Activated CD8-positive, alpha-beta T cell treated with anti-CD3 and anti-CD28 coated beads for 36 hours (primary cell): Measurements from ENCODE around the gene CFAP20. TPM values are rescaled to one million over a fixed set of nuclear protein-coding genes. Genes with fewer than 3 reads are reported as not detected.

ENCODE experiments used
- ATAC-seq: fragments of 200-7000 bp; cut with Tn5 transposase; one replicate; pipeline ENCODE4 v1.10.0; 2021; ENCODE audit warnings: mild to moderate bottlenecking, moderate library complexity
- CTCF ChIA-PET: fragments of 350-600 bp; sonication (Branson Sonifier 250); formaldehyde crosslinking; loops from one replicate; lab custom pipeline; 2021; ENCODE audit warnings: antibody characterized with exemption; lab: Charles Lee
- POLR2A ChIA-PET: fragments of 350-600 bp; sonication (Branson Sonifier 250); formaldehyde crosslinking; loops from one replicate; lab custom pipeline; 2021; ENCODE audit warnings: antibody characterized with exemption; lab: Charles Lee
- DNase-seq: peaks from one replicate; pipeline ENCODE4 v3.0.0-alpha.2; 2020
- H3K27ac Mint-ChIP-seq: one replicate; pipeline ENCODE4 v1.8.0; 2021; ENCODE audit warnings: mild to moderate bottlenecking, mixed read lengths
- H3K27me3 Mint-ChIP-seq: one replicate; pipeline ENCODE4 v1.8.0; 2021; ENCODE audit warnings: mixed read lengths
- H3K36me3 Mint-ChIP-seq: one replicate; pipeline ENCODE4 v1.8.0; 2021; ENCODE audit warnings: low read depth, mixed read lengths
- H3K4me1 Mint-ChIP-seq: one replicate; pipeline ENCODE4 v1.8.0; 2021; ENCODE audit warnings: low read depth, mixed read lengths
- H3K4me3 Mint-ChIP-seq: one replicate; pipeline ENCODE4 v1.8.0; 2021; ENCODE audit warnings: mild to moderate bottlenecking, moderate library complexity, mixed read lengths
- H3K9me3 Mint-ChIP-seq: one replicate; pipeline ENCODE4 v1.8.0; 2021; ENCODE audit warnings: mixed read lengths
- intact Hi-C: fragments of 100-400 bp; cut with micrococcal nuclease; formaldehyde crosslinking; loops from one replicate; pipeline ENCODE4 v1.10.0; 2022
- total RNA-seq, 2 experiments: library from RNA; stranded (reverse); gene quantifications; one replicate each; pipeline ENCODE4 v1.2.3, GENCODE V29; 2021
- TF ChIP-seq, protein P1 (sequence below): fragments of 200-600 bp; IDR thresholded peaks from one replicate; pipeline ENCODE4 v1.8.0; 2022; ENCODE audit warnings: antibody characterized with exemption, mild to moderate bottlenecking

The CFAP20 gene
- total RNA-seq, 2 experiments from 2014 or later: 36.5 to 40.4 TPM

DNA sequence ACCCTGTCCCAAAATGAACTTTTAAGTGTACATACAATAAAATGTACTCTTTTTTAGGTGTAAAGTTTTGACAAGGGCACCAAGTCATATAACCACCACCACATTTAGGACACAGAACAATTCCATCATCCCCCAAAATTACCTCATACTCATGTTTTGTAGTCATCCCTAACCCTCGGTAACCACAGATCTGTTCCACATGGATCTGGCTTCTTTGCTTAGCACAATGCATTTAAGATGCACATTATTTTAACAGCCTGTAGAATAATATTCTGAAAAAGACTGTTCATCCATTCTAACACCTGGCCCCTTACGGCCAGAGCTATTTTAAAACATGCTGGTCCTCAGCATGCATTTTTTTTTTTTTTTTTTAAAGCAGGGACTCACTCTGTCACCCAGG, 25.2 kb upstream of the CFAP20 start:
- TF ChIP-seq, protein P1, sequence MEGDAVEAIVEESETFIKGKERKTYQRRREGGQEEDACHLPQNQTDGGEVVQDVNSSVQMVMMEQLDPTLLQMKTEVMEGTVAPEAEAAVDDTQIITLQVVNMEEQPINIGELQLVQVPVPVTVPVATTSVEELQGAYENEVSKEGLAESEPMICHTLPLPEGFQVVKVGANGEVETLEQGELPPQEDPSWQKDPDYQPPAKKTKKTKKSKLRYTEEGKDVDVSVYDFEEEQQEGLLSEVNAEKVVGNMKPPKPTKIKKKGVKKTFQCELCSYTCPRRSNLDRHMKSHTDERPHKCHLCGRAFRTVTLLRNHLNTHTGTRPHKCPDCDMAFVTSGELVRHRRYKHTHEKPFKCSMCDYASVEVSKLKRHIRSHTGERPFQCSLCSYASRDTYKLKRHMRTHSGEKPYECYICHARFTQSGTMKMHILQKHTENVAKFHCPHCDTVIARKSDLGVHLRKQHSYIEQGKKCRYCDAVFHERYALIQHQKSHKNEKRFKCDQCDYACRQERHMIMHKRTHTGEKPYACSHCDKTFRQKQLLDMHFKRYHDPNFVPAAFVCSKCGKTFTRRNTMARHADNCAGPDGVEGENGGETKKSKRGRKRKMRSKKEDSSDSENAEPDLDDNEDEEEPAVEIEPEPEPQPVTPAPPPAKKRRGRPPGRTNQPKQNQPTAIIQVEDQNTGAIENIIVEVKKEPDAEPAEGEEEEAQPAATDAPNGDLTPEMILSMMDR: no peak
- peaks cover 8% of the 10 kb centered on the region for H3K36me3 Mint-ChIP-seq
- DNase-seq (no peak), ATAC-seq (no peak)
- no peaks in the 10 kb centered on the region for H3K27me3 Mint-ChIP-seq
- H3K4me1 Mint-ChIP-seq: peaks cover 5% of the 10 kb centered on the region
- CTCF ChIA-PET: no interaction called here
- POLR2A ChIA-PET: no interaction called here
- H3K9me3 Mint-ChIP-seq: no peaks in the 10 kb centered on the region
- intact Hi-C loops: no loop called here
- no peak overlapping the region for H3K27ac Mint-ChIP-seq
- H3K4me3 Mint-ChIP-seq: no peak overlapping the region

DNA sequence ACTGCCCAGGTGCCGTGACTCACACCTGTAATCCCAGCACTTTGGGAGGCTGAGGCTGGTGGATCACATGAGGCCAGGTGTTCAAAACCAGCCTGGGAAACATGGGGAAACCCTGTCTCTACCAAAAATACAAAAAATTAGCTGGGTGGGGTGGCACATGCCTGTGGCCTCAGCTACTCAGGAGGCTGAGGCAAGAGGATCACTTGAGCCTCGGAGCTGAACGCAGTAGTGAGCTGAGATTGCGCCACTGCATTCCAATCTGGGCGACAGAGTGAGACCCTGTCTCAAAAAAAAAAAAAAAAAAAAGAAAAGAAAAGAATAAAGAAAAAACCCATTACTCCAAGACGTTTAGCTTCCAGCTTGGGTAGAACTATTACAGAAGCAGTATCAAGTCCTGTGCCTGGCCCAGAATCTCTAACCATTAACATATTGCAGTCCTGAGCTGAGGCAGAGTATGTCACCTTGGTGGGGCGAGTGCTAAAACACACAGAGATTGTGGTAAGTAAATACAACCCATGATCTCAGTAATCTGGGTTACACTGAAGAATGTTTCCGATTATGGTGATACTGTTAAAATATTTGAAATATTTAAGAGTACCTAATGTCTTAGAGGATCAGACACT, 23.2 kb upstream of the CFAP20 start:
- no peak for DNase-seq
- H3K9me3 Mint-ChIP-seq: no peaks in the 10 kb centered on the region
- intact Hi-C loops: no loop called here
- peaks cover 5% of the 10 kb centered on the region for H3K4me1 Mint-ChIP-seq
- ChIA-PET POLR2A (no interaction called here), CTCF (interaction anchor here (1.6 kb wide), 1 partner anchor 55 kb away, joined by 4 read pairs; no protein-coding TSS in a partner anchor)
- H3K27me3 Mint-ChIP-seq: no peaks in the 10 kb centered on the region
- H3K36me3 Mint-ChIP-seq: peaks cover 1% of the 10 kb centered on the region
- TF ChIP-seq, protein P1: no peak
- no peak overlapping the region for H3K4me3 Mint-ChIP-seq
- ATAC-seq: no peak
- no peak overlapping the region for H3K27ac Mint-ChIP-seq

DNA sequence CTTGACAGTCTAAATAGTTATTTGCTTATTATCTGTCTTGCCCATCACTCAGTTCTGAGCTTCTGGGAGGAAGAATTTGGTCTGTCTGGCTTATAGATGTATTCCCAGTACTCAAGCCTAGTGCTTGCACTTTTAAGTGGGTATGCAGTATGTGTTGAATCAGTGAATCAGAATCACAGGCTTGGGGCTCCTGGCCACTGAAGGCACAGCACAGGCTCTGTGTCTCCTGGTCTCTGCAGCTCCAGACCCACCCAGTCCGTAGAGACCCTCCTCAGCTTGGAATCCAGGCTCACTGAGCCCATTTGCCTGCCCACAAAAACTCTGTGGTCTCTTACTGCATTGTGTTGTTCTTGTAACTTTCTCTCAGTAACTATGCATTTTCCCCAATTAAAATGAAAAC, 19.3 kb upstream of the CFAP20 start:
- intact Hi-C loops: no loop called here
- H3K9me3 Mint-ChIP-seq: no peaks in the 10 kb centered on the region
- DNase-seq: no peak
- no peaks in the 10 kb centered on the region for H3K27me3 Mint-ChIP-seq
- CTCF ChIA-PET: no interaction called here
- H3K4me3 Mint-ChIP-seq: no peak overlapping the region
- H3K36me3 Mint-ChIP-seq: peaks cover 1% of the 10 kb centered on the region
- POLR2A ChIA-PET: no interaction called here
- TF ChIP-seq, protein P1: no peak
- H3K27ac Mint-ChIP-seq: no peak overlapping the region
- no peak for ATAC-seq
- no peaks in the 10 kb centered on the region for H3K4me1 Mint-ChIP-seq

DNA sequence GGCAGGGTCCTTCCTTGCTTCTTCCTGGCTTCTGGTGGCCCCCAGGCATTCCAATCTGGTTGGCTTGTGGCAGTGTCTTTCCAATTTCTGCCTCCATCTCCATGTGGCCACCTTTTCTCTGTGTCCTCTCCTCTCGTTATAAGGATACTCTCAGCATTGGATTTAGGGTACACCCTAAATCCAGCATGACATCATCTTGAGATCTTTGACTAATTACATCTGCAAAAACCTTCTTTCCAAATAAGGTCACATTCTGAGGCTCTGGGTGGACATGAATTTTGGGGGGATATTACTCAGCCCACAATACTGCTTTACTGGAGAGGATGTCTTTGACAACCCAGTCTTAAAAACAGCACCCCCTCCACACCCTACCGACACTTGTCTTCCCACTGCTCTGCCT, 18.9 kb upstream of the CFAP20 start:
- H3K4me3 Mint-ChIP-seq: no peak overlapping the region
- TF ChIP-seq, protein P1: no peak
- ChIA-PET CTCF (no interaction called here), POLR2A (no interaction called here)
- H3K4me1 Mint-ChIP-seq: no peaks in the 10 kb centered on the region
- ATAC-seq: no peak
- no peak for DNase-seq
- no peaks in the 10 kb centered on the region for H3K27me3 Mint-ChIP-seq
- peaks cover 1% of the 10 kb centered on the region for H3K36me3 Mint-ChIP-seq
- H3K9me3 Mint-ChIP-seq: no peaks in the 10 kb centered on the region
- H3K27ac Mint-ChIP-seq: no peak overlapping the region
- intact Hi-C loops: no loop called here

DNA sequence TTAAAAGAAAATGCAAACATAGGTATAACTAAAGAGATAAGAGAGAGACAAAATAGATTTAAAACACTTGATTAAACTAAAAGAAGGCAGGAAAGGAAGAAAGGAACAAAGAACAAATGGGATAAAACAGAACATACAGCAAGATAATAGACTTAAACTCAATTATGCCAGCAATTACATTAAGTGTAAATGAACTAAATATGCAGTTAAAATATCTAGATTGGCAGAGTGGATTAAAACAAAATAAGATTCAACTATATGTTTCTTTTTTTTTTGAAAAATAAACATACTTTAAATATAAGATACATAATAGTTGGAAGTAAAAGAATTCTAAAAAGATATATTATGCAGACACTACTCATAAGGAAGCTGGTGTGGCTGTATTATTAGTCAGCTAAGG, 9.7 kb upstream of the CFAP20 start:
- no peak for DNase-seq
- intact Hi-C loops: no loop called here
- Mint-ChIP-seq H3K36me3 (peaks cover 26% of the 10 kb centered on the region), H3K4me1 (no peaks in the 10 kb centered on the region), H3K27ac (no peak overlapping the region), H3K27me3 (no peaks in the 10 kb centered on the region), H3K4me3 (no peak overlapping the region), H3K9me3 (peaks cover 15% of the 10 kb centered on the region)
- CTCF ChIA-PET: no interaction called here
- POLR2A ChIA-PET: no interaction called here
- no peak for ATAC-seq
- TF ChIP-seq, protein P1: no peak
